ENCODE data around the gene SPIB. TPM values are rescaled to one million over a fixed set of nuclear protein-coding genes. Genes with fewer than 3 reads are reported as not detected.
"Not testable (repeated sequence)": the region's sequence is repeated elsewhere in the genome, so short reads cannot be mapped to it uniquely, and the experiment has no call there.

The SPIB gene
- total and polyA plus RNA-seq, 11 donors = 0.10 to 0.53 (median 0.16) TPM; not detected in 8

GRCh38 chr19:50434525-50434924 lies 15.8 kb downstream of the SPIB start:
- H3K36me3 ChIP-seq = no peaks in the 10 kb centered on the region
- H3K27me3 ChIP-seq = peaks cover 0 to 19% (median 11%) of the 10 kb centered on the region in 9 donors
- peaks cover 0 to 18% (median 10%) of the 10 kb centered on the region in 12 donors for H3K4me1 ChIP-seq
- TF ChIP-seq POLR2A (IDR thresholded peaks at IDR 0.05) = no peak
- no peak for TF ChIP-seq CTCF (IDR thresholded peaks at IDR 0.05)
- 27 to 42% (median 33%) methylated on average over 9 to 12 of the region's 12 CpGs for WGBS, 4 donors
- H3K4me3 ChIP-seq = no peak overlapping the region
- DNase-seq (no peak), ATAC-seq (no peak)
- intact Hi-C loops (cut with DNase I) = no loop called here
- no peak overlapping the region for H3K27ac ChIP-seq
- no peaks in the 10 kb centered on the region for H3K9me3 ChIP-seq

GRCh38 chr19:50435221-50435620 lies 16.5 kb downstream of the SPIB start:
- Histone ChIP-seq H3K4me1 (peaks cover 0 to 18% (median 10%) of the 10 kb centered on the region in 12 donors), H3K27me3 (peaks cover 0 to 19% (median 11%) of the 10 kb centered on the region in 9 donors), H3K4me3 (no peak overlapping the region), H3K27ac (no peak overlapping the region), H3K9me3 (no peaks in the 10 kb centered on the region), H3K36me3 (no peaks in the 10 kb centered on the region)
- ATAC-seq = no peak
- intact Hi-C loops (cut with DNase I) = no loop called here
- no peak for DNase-seq
- TF ChIP-seq CTCF (IDR thresholded peaks at IDR 0.05) = no peak
- no peak for TF ChIP-seq POLR2A (IDR thresholded peaks at IDR 0.05)
- whole genome bisulfite sequencing, 4 donors = 76 to 83% (median 81%) methylated on average over 14 to 17 of the region's 17 CpGs

GRCh38 chr19:50435627-50436026 lies 16.9 kb downstream of the SPIB start:
- TF ChIP-seq CTCF (IDR thresholded peaks at IDR 0.05) (no peak), POLR2A (IDR thresholded peaks at IDR 0.05) (no peak)
- Histone ChIP-seq H3K36me3 (no peaks in the 10 kb centered on the region), H3K9me3 (no peaks in the 10 kb centered on the region), H3K27ac (no peak overlapping the region), H3K4me3 (no peak overlapping the region), H3K4me1 (peaks cover 0 to 18% (median 10%) of the 10 kb centered on the region in 12 donors), H3K27me3 (peaks cover 0 to 19% (median 11%) of the 10 kb centered on the region in 9 donors)
- WGBS, 4 donors = 71 to 76% (median 73%) methylated on average over 9 to 12 of the region's 12 CpGs
- no peak for ATAC-seq
- intact Hi-C loops (cut with DNase I) = no loop called here
- DNase-seq = no peak

- no peak for ATAC-seq
Measured at GRCh38 chr19:50437862-50438449, 19.2 kb downstream of the SPIB start.

GRCh38 chr19:50439130-50439529 lies 20.4 kb downstream of the SPIB start:
- H3K4me3 ChIP-seq; H3K27ac ChIP-seq; H3K4me1 ChIP-seq; H3K27me3 ChIP-seq; intact Hi-C loops (cut with DNase I); H3K36me3 ChIP-seq; H3K9me3 ChIP-seq; ATAC-seq; DNase-seq: not testable (repeated sequence)
- 64 to 72% (median 67%) methylated on average over 2 of the region's 2 CpGs for WGBS, 4 donors

More at GRCh38 chr19:50437862-50438449, 19.2 kb downstream of the SPIB start:
- DNase-seq = no peak
- Histone ChIP-seq H3K27me3 (peaks cover 0 to 8% (median under 1%) of the 10 kb centered on the region in 9 donors), H3K36me3 (no peaks in the 10 kb centered on the region), H3K4me1 (no peaks in the 10 kb centered on the region), H3K4me3 (no peak overlapping the region), H3K9me3 (no peaks in the 10 kb centered on the region), H3K27ac (no peak overlapping the region)
- WGBS, 4 donors = 88 to 92% (median 90%) methylated on average over 5 of the region's 5 CpGs
- intact Hi-C loops (cut with DNase I) = no loop called here
- no peak for TF ChIP-seq POLR2A (IDR thresholded peaks at IDR 0.05)

All from heart left ventricle (tissue), 16 donors.